Loucy (cell line): ENCODE measurements around the gene MEIKIN.
"Not testable (repeated sequence)": the region's sequence is repeated elsewhere in the genome, so short reads cannot be mapped to it uniquely, and the experiment has no call there.

ENCODE experiments used
- H2AFZ ChIP-seq: fragments of 200-600 bp; sonication (generic); 2 replicates; pipeline ENCODE4 v1.6.0; 2016; ENCODE audit warnings: antibody characterized with exemption, mild to moderate bottlenecking, low read length, moderate library complexity
- H3F3A ChIP-seq: fragments of 200-600 bp; 2 replicates; pipeline ENCODE4 v1.6.0; 2016; ENCODE audit warnings: antibody characterized with exemption, low read depth, mild to moderate bottlenecking
- H3K27me3 ChIP-seq: fragments of 200-600 bp; sonication (generic); 2 replicates; pipeline ENCODE4 v1.6.1; 2014; ENCODE audit warnings: low read length, mild to moderate bottlenecking; ENCODE audit not compliant: insufficient read depth, poor library complexity, severe bottlenecking
- H3K36me3 ChIP-seq: fragments of 200-600 bp; sonication (generic); 2 replicates; pipeline ENCODE4 v1.6.1; 2016; ENCODE audit warnings: low read length; ENCODE audit not compliant: insufficient read depth
- H3K4me1 ChIP-seq: fragments of 200-600 bp; sonication (generic); 2 replicates; pipeline ENCODE4 v1.5.1; 2014; ENCODE audit warnings: low read length, mild to moderate bottlenecking; ENCODE audit not compliant: insufficient read depth, poor library complexity, severe bottlenecking
- H3K4me2 ChIP-seq: fragments of 200-600 bp; sonication (generic); 2 replicates; pipeline ENCODE4 v1.6.0; 2014; ENCODE audit warnings: antibody characterized with exemption, low read length, low read depth, mild to moderate bottlenecking; ENCODE audit not compliant: poor library complexity, severe bottlenecking
- H3K4me3 ChIP-seq: fragments of 200-600 bp; sonication (generic); 2 replicates; pipeline ENCODE4 v1.5.1; 2014; ENCODE audit warnings: low read length, mild to moderate bottlenecking, mixed read lengths; ENCODE audit not compliant: poor library complexity, severe bottlenecking
- H3K79me2 ChIP-seq: fragments of 200-600 bp; sonication (generic); 2 replicates; pipeline ENCODE4 v1.6.1; 2014; ENCODE audit warnings: low read length; ENCODE audit not compliant: insufficient read depth
- H3K9ac ChIP-seq: fragments of 200-600 bp; sonication (generic); 2 replicates; pipeline ENCODE4 v1.6.0; 2014; ENCODE audit warnings: mild to moderate bottlenecking, low read depth, low read length, moderate library complexity; ENCODE audit not compliant: poor library complexity, severe bottlenecking
- H3K9me2 ChIP-seq: fragments of 200-600 bp; sonication (generic); replicated peaks from 2 replicates; pipeline ENCODE4 v1.6.1; 2016; ENCODE audit warnings: low read depth, low read length, mixed read lengths
- H3K9me3 ChIP-seq: fragments of 200-600 bp; sonication (generic); 2 replicates; pipeline ENCODE4 v1.6.1; 2014; ENCODE audit warnings: mild to moderate bottlenecking, antibody characterized with exemption, low read length, low read depth; ENCODE audit not compliant: insufficient read depth
- H4K20me1 ChIP-seq: fragments of 200-600 bp; sonication (generic); 2 replicates; pipeline ENCODE4 v1.6.0; 2014; ENCODE audit warnings: antibody characterized with exemption, low read length, mild to moderate bottlenecking; ENCODE audit not compliant: insufficient read depth, poor library complexity, severe bottlenecking
- EZH2phosphoT487 ChIP-seq: fragments of 200-600 bp; IDR thresholded peaks from 2 replicates; pipeline ENCODE4 v1.6.1; 2018; ENCODE audit warnings: antibody characterized with exemption, mild to moderate bottlenecking, moderate library complexity, borderline replicate concordance
- TF ChIP-seq, protein P1 (sequence below): fragments of 200-600 bp; sonication (generic); conservative IDR thresholded peaks from 2 replicates; pipeline ENCODE4 v1.5.1; 2014; ENCODE audit warnings: mild to moderate bottlenecking, antibody characterized with exemption, low read length

MEIKIN gene

DNA sequence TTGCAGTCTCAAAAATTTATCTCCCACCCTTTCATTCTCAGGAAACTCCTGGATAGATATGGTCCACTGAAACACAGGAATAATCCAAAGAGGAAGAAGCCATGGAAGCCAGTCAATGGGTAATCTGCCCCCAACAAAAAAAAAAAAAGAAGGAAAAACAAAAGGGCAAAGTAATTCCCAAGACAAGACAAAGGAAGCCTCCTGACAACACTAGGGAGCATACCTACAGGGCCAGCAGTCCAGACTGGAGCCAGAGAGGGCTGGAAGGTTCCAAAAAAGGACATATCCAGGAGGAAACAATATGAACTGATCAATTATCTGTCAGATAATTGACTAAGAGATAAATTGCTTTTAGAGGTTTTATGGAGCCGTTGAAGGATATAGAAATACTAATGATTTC lies 161.6 kb downstream of the MEIKIN start:
- no peaks in the 10 kb centered on the region for H3K9me3 ChIP-seq
- no peaks in the 10 kb centered on the region for H3K9me2 ChIP-seq
- no peak overlapping the region for H3K4me3 ChIP-seq
- H3K27me3 ChIP-seq: no peaks in the 10 kb centered on the region
- H4K20me1 ChIP-seq: peaks cover 22% of the 10 kb centered on the region
- no peak overlapping the region for H2AFZ ChIP-seq
- H3K36me3 ChIP-seq: no peaks in the 10 kb centered on the region
- H3K4me2 ChIP-seq: no peak overlapping the region
- TF ChIP-seq, protein P1, sequence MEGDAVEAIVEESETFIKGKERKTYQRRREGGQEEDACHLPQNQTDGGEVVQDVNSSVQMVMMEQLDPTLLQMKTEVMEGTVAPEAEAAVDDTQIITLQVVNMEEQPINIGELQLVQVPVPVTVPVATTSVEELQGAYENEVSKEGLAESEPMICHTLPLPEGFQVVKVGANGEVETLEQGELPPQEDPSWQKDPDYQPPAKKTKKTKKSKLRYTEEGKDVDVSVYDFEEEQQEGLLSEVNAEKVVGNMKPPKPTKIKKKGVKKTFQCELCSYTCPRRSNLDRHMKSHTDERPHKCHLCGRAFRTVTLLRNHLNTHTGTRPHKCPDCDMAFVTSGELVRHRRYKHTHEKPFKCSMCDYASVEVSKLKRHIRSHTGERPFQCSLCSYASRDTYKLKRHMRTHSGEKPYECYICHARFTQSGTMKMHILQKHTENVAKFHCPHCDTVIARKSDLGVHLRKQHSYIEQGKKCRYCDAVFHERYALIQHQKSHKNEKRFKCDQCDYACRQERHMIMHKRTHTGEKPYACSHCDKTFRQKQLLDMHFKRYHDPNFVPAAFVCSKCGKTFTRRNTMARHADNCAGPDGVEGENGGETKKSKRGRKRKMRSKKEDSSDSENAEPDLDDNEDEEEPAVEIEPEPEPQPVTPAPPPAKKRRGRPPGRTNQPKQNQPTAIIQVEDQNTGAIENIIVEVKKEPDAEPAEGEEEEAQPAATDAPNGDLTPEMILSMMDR: no peak
- no peak for TF ChIP-seq EZH2phosphoT487
- H3K9ac ChIP-seq: no peak overlapping the region
- H3K79me2 ChIP-seq: peaks cover 81% of the 10 kb centered on the region
- H3F3A ChIP-seq: no peaks in the 10 kb centered on the region
- H3K4me1 ChIP-seq: peaks cover 13% of the 10 kb centered on the region

DNA sequence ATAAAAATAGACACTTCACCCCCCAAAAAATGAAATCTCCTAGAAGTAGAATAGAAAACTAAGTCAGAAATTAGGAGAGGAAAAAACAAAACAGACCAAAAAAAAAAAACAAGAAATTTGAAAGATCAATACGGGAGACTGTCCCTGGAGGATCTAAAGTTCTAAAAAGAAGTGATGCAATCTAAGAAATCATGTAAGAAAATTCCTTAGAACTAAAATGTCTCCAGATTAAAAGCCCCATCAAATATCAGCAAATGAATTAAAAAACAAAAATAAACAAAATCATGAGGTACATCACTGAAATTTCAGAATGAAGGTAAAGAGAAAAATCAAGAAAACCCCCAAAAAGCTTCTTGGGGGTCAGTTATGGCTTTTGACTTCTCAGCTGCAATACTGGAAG lies 162.1 kb downstream of the MEIKIN start:
- peaks cover 22% of the 10 kb centered on the region for H4K20me1 ChIP-seq
- no peak overlapping the region for H3K9ac ChIP-seq
- no peak overlapping the region for H3K4me2 ChIP-seq
- H3K36me3 ChIP-seq: no peaks in the 10 kb centered on the region
- peaks cover 76% of the 10 kb centered on the region for H3K79me2 ChIP-seq
- no peaks in the 10 kb centered on the region for H3K9me3 ChIP-seq
- peaks cover 13% of the 10 kb centered on the region for H3K4me1 ChIP-seq
- TF ChIP-seq EZH2phosphoT487: no peak
- TF ChIP-seq, protein P1: no peak
- no peaks in the 10 kb centered on the region for H3K27me3 ChIP-seq
- H3F3A ChIP-seq: no peaks in the 10 kb centered on the region
- H3K4me3 ChIP-seq: no peak overlapping the region
- no peak overlapping the region for H2AFZ ChIP-seq
- no peaks in the 10 kb centered on the region for H3K9me2 ChIP-seq

DNA sequence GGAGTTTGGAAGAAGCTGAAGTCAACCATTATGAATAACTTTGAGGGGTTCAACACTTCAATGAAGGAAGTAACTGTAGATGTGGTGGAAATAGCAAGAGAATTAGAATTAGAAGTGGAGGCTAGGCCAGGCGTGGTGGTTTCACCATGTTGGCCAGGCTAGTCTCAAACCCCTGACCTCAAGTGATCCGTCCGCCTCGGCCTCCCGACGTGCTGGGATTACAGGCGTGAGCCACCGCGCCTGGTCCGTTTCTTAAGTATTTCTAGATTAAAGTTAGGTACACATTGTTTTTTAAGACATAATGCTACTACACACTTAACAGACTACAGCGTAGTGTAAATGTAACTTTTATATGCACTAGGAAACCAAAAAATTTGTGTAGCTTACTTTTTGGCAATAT lies 162.7 kb downstream of the MEIKIN start:
- Histone ChIP-seq H3K27me3 (no peaks in the 10 kb centered on the region), H3K79me2 (peaks cover 77% of the 10 kb centered on the region), H2AFZ (no peak overlapping the region), H4K20me1 (peaks cover 22% of the 10 kb centered on the region), H3K4me1 (peaks cover 9% of the 10 kb centered on the region), H3K4me3 (no peak overlapping the region), H3K36me3 (no peaks in the 10 kb centered on the region), H3K9me2 (no peaks in the 10 kb centered on the region), H3F3A (no peaks in the 10 kb centered on the region), H3K9ac (no peak overlapping the region), H3K4me2 (no peak overlapping the region), H3K9me3 (no peaks in the 10 kb centered on the region)
- TF ChIP-seq EZH2phosphoT487: no peak

DNA sequence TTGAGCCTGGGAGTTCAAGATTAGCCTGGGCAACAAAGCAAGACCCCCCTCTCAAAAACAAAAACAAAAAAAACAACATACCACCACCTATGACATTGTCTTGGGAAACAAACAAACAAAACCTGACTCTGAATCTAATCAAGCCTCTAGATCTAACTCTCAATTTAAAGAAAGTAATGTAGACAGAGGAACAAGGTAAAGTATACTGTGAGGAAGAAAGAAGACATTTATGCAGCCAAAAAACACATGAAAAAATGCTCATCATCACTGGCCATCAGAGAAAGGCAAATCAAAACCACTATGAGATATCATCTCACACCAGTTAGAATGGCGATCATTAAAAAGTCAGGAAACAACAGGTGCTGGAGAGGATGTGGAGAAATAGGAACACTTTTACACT lies 167.3 kb downstream of the MEIKIN start:
- not testable (repeated sequence) for H3F3A ChIP-seq, H3K36me3 ChIP-seq, H3K9me2 ChIP-seq, H3K9ac ChIP-seq, H3K27me3 ChIP-seq, H3K4me1 ChIP-seq, H3K4me3 ChIP-seq, H2AFZ ChIP-seq, H3K4me2 ChIP-seq, H3K9me3 ChIP-seq
- Histone ChIP-seq H3K79me2 (peaks cover 84% of the 10 kb centered on the region), H4K20me1 (peaks cover 18% of the 10 kb centered on the region)
